Measurements from ENCODE around the gene GGT6.

Gene GGT6

GRCh38 chr17:4539025-4539424, 21.4 kb downstream of the GGT6 start:
- TF ChIP-seq, protein P1, sequence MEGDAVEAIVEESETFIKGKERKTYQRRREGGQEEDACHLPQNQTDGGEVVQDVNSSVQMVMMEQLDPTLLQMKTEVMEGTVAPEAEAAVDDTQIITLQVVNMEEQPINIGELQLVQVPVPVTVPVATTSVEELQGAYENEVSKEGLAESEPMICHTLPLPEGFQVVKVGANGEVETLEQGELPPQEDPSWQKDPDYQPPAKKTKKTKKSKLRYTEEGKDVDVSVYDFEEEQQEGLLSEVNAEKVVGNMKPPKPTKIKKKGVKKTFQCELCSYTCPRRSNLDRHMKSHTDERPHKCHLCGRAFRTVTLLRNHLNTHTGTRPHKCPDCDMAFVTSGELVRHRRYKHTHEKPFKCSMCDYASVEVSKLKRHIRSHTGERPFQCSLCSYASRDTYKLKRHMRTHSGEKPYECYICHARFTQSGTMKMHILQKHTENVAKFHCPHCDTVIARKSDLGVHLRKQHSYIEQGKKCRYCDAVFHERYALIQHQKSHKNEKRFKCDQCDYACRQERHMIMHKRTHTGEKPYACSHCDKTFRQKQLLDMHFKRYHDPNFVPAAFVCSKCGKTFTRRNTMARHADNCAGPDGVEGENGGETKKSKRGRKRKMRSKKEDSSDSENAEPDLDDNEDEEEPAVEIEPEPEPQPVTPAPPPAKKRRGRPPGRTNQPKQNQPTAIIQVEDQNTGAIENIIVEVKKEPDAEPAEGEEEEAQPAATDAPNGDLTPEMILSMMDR (IDR thresholded peaks at IDR 0.05; ENCODE audit: insufficient read depth, low read depth, low read length, missing control alignments), result no peak
- H3K4me3 ChIP-seq (ENCODE audit: low read depth, low read length), result no peak overlapping the region
- DNase-seq (ENCODE audit: low read depth), result no peak

DNA sequence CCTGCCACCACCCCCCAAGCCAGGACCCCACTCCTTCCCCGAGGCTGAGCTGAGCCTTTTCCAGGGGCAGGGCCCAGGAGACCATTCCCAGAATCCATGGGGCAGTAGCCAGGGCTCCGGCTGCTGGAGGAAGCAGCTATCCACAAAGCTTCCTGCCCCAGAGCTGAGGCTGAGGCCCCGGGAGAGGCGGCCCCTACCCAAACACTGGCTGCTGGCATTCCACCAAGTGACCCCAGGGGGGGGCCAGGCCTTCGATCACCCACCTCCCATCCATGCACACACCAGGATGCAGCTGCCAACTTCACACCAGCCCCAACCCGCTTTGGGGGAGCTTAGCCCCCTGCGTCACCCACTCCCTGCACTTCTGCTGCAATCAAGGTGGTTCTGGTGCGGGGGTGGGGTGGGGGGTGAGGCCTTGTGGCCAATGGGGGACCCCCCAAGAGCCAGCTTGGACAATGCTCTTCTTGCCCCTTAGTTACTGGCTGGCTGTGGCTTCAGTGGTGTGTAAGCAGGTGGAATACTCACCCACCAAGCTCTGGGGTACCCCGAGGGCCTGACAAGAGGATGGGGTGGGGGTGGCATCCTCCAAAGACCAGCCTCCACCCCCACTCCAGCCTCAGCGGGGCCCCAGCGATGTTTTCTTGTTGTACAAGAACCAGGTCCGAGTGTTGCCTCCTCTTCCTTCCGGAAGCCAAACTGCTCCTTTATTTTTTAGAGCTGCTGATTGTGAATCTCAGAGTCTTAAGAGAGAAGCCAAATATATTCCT, 22.0 kb downstream of the GGT6 start:
- DNase-seq (ENCODE audit: low read depth), result no peak
- no peak overlapping the region for H3K4me3 ChIP-seq (ENCODE audit: low read depth, low read length)
- TF ChIP-seq, protein P1 (IDR thresholded peaks at IDR 0.05; ENCODE audit: insufficient read depth, low read depth, low read length, missing control alignments), result no peak

GRCh38 chr17:4537451-4538235, 22.7 kb downstream of the GGT6 start:
- no peak overlapping the region for H3K4me3 ChIP-seq (ENCODE audit: low read depth, low read length)
- TF ChIP-seq, protein P1 (IDR thresholded peaks at IDR 0.05; ENCODE audit: insufficient read depth, low read depth, low read length, missing control alignments), result no peak
- DNase-seq (ENCODE audit: low read depth), result no peak

DNA sequence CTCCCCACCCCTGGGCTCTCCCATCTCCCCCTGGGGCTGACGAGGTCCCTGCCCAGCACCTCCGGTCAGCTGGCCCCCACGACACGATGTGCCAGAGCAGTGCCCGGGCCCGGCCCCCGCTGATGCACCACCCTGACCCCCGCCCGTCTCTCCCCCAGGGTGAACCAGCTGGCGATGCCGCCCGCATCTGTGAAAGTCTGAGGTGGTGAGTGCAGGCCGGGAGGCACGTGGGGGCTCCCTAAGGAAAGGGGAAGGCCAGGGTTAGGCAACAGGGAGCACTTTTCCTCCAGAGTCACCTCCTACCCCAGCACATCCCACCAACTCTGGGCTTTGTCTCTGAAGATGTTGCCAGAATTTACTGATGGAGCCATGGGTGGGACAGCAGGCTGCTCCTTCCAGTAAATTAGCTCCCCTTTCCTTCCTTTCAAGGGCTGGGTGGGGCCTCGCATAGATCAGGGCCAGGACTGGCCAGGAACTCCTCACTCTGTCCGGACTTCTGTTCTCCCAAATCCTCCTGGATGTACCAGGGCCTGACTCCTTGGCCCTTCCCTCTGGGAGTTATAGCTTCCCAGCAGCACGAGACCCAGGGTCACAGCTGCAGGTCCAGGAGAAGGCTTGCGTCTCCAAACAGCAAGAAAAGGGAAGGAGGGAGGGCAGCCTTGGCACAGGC, 23.5 kb downstream of the GGT6 start:
- no peak for DNase-seq (ENCODE audit: low read depth)
- TF ChIP-seq, protein P1 (IDR thresholded peaks at IDR 0.05; ENCODE audit: insufficient read depth, low read depth, low read length, missing control alignments), result no peak
- no peak overlapping the region for H3K4me3 ChIP-seq (ENCODE audit: low read depth, low read length)

- H3K4me3 ChIP-seq (ENCODE audit: low read depth, low read length), result no peak overlapping the region
- TF ChIP-seq, protein P1 (IDR thresholded peaks at IDR 0.05; ENCODE audit: insufficient read depth, low read depth, low read length, missing control alignments), result no peak
Observed at GRCh38 chr17:4536259-4536741, 24.1 kb downstream of the GGT6 start.

DNA sequence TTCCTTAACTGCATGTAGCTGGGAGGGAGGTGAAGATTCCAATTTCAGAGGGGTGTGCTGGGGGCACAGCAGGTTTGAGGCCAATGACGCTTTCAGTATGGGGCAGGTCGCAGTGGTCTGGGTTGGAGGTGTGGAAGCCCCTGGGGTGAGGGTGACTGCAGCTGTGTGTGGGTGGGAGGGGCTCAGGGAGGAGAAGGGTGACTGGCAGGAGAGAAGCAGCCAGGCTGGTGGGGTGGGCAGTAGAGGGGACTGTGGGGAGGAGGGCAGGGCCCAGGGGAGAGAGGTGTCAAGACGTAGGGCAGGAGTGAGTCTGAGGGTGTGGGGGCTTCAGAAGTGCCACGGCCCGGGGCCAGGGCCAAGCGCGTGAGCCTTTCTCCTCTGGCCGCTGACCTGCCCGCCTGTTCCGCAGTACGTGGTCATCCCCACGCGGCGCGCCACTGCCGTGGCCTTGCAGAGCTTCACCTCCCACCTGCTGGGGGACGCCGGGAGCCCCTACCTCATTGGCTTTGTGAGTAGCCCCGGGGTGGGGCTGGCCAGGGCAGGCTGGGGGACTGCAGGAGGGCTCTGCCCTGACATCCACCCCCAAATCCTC, 24.6 kb downstream of the GGT6 start:
- no peak overlapping the region for H3K4me3 ChIP-seq (ENCODE audit: low read depth, low read length)
- TF ChIP-seq, protein P1 (IDR thresholded peaks at IDR 0.05; ENCODE audit: insufficient read depth, low read depth, low read length, missing control alignments), result no peak
- no peak for DNase-seq (ENCODE audit: low read depth)

More at GRCh38 chr17:4536259-4536741, 24.1 kb downstream of the GGT6 start:
- DNase-seq (ENCODE audit: low read depth), result no peak
